Activated CD8-positive, alpha-beta memory T cell treated with anti-CD3 and anti-CD28 coated beads, Interleukin-2, amount 50 U/mL, for 1 hour (primary cell): Measurements from ENCODE around the gene CIAPIN1.
A peak's percentile ranks its signal among the peaks of the same experiment; 100 is the strongest.

Experiments used
- DNase-seq: peaks from one replicate; pipeline ENCODE4 v3.0.0-alpha.2; 2020; ENCODE audit errors: extremely low read depth

Gene CIAPIN1

GRCh38 chr16:57447186-57447962, at the start of gene CIAPIN1, which contains the start of gene COQ9:
CIAPIN1 (minus strand) TSS chr16:57447385; CDS start chr16:57440928, 6,457 bp downstream.
COQ9 (plus strand) TSS chr16:57447479; CDS start chr16:57447506, 27 bp downstream.
- peak; percentile 80 for DNase-seq

- no peak for DNase-seq
Measured at GRCh38 chr16:57493767-57494166, 46.6 kb upstream of the CIAPIN1 start.

DNA sequence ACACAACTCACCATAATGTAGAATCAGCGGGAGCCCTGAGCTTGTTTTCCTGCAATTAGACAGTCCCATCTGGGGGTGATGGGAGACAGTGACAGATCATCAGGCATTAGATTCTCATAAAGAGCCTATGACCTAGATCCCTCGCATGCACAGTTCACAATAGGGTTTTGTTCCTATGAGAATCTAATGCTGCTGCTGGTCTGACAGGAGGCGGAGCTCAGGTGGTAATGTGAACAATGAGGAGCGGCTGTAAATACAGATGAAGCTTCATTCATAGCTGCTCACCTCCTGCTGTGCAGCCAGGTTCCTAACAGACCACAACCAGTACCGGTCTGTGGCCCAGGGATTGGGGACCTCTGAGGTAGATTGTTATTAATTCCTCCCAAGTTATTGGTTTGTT, 42.0 kb upstream of the CIAPIN1 start:
- no peak for DNase-seq

- no peak for DNase-seq
Measured at GRCh38 chr16:57486858-57487834, 40.0 kb upstream of the CIAPIN1 start.

DNA sequence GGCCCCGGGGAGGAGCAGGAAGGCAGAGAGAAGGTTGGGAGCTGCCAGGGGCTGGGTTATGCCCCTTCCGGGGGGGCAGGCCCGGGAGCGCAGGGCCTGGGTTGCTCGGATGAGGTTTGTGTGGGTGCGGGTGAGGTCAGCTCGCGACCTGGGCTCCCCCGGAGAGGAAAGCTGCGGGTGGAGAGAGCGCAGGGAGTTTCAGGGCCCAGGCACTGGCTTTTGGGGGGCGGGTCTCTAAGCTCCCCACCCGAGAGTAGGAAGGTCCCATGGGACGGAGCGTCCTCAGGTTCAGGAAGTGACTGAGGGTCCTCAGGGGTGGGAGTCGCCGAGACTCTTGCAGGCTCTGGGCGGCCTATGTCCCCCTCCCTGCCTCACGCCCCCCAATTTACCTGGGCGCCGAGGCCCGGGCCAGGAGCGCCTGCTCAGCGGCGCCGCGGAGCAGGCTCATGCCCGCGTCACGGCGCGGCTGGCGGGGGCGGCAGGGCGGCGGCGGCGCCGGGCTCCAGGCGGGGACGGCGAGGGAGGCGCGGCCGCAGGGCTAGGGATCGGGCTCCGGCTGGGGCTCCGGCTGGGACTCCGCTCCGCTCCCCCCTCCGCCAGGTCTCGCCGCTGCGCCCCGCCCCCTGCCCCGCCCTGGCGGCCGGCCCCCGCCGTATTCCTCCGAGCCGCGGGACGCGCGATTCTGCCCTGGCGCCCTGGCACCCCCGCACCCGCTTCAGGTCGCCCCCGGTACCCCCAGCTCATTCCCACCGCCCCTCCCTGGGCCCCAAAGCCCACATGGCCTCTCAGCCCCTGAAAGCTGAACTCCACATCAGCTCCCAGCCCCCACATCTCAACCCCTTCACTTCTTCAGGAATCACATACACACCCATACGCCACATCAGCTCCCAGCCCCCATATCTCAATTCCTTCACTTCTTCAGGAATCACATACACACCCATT, 39.0 kb upstream of the CIAPIN1 start, which contains the start of gene DOK4:
TSS of gene DOK4 (minus strand) at position 578 of the 942 bp plus-strand sequence. CDS start 6,986 bp downstream, outside the sequence.
- DNase-seq: peak; percentile 27

- DNase-seq: no peak
Measured at GRCh38 chr16:57485091-57485915, 38.1 kb upstream of the CIAPIN1 start.

DNA sequence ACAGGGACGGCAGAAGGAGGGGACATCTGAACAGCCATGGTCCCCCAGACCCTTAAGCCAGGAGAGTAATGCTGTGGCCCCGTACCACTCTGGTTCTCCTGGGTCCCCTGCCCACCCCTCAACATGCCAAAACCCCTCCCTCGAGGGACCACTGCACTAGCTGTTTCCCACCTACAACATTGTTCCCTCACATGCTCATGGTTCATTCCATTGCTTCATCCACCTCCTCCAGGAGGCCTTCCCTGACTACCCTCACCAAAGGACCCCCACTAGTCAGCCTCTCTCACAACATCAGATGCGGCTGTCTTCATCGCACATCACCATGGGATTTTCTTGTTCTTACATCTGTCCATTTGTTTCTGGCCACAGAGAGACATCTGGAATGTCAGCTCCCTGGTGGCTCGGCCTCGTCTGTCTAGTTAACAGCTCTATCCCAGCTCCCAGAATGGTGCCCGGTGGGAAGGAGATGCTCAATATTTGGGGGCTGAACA, 37.4 kb upstream of the CIAPIN1 start:
- no peak for DNase-seq

- no peak for DNase-seq
Measured at GRCh38 chr16:57483725-57484514, 36.7 kb upstream of the CIAPIN1 start.

DNA sequence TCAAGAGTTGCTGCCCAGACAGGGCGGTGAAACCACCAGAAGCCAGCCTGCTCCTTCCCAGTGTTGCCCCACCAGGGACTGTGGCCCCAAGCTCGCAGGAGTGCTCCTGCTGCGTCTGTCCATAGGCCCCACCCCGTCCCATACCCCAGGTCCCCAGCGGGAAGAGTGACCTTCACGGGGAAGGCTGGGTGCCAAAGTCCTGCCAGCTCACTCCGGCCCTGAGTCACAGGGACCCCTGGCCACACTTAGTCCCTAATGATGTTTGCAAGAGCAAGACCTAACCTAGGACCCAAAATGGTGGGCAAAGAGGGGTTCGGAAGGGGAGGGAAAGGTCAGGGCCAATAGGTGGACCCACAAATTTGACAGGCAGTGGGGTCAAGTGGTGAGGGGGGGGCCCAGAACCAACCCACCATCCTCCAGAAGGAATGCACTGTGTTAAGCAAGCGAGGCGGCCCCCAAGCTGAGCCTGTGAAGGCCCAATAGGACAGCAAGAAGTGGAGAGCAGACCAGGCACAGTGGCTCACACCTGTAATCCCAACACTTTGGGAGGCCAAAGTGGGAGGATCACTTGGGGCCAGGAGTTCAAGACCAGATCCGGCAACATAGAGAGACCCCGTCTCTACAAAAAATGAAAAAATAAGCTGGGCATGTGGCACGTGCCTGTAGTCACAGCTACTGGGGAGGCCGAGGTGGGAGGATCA, 35.8 kb upstream of the CIAPIN1 start:
- no peak for DNase-seq

DNA sequence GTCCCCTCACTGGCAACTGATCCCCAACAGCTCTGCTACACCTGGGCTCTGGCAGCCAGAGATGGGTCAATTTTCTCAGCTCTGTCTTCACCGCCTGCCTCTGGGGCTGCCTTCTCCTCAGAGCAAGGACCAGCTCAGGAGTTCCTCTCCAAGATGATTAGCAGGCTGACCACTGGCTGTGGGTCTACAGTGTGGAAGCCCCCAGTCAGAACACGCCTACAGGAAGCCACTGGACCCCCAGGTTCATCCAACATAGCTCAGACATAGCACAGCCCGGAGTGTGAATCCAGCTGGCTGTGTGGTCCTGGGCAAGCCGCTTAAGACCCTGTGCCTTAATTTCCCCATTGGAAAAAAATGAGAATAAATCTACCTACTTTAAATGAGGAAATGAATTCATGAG, 34.2 kb upstream of the CIAPIN1 start:
- no peak for DNase-seq

DNA sequence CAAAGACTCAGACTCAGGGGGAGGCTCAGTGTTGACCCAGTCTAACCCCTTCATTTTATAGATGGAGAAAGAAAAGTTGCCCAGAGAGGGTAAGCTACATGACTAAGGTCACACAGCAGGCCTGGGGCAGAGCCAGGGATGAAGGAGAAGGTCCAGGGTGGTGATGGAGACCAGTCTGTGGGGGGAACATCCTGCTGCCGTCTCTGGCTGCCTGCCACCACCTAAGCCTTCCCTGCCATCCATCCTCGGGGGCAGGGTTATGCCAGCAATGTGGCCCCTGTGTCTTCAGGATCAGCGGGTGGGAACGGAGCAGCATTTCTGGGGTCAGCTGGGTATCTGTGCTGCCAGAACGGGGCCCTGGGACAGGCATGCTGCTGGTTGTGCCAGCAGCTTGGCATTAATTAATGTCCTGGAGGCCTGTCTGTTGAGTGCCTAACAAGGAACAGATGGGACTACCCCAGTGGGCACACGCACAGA, 33.6 kb upstream of the CIAPIN1 start:
- no peak for DNase-seq

- no peak for DNase-seq
Measured at GRCh38 chr16:57479976-57480753, 33.0 kb upstream of the CIAPIN1 start.

GRCh38 chr16:57479205-57479975, 32.2 kb upstream of the CIAPIN1 start:
- no peak for DNase-seq

- no peak for DNase-seq
Measured at GRCh38 chr16:57478396-57479204, 31.4 kb upstream of the CIAPIN1 start.

GRCh38 chr16:57477531-57478202, 30.5 kb upstream of the CIAPIN1 start:
- no peak for DNase-seq
